HEK293T (cell line): ENCODE measurements around the gene BACH2.

Source experiments
- CTCF ChIA-PET: fragments of 350-600 bp; formaldehyde crosslinking; extraction: SDS; loops from one replicate; lab custom pipeline; 2021; ENCODE audit warnings: antibody characterized with exemption, inconsistent platforms; lab: Yijun Ruan, JAX
- POLR2A ChIA-PET: fragments of 350-600 bp; formaldehyde crosslinking; extraction: SDS; loops from one replicate; lab custom pipeline; 2020; ENCODE audit warnings: antibody characterized with exemption, inconsistent platforms; lab: Yijun Ruan, JAX
- DNase-seq: peaks from one replicate; pipeline ENCODE4 v3.0.0; 2012; ENCODE audit warnings: mixed read lengths; ENCODE audit errors: extremely low spot score
- ARNT ChIP-seq: fragments of 450-650 bp; IDR thresholded peaks from 2 replicates; pipeline ENCODE4 v1.6.1; 2017; ENCODE audit warnings: mild to moderate bottlenecking
- BHLHE40 ChIP-seq: fragments of 450-650 bp; IDR thresholded peaks from 2 replicates; pipeline ENCODE4 v1.6.1; 2016; ENCODE audit warnings: mild to moderate bottlenecking, moderate library complexity, borderline replicate concordance
- CTBP1 ChIP-seq: fragments of 450-650 bp; IDR thresholded peaks from 2 replicates; pipeline ENCODE4 v1.6.1; 2016; ENCODE audit warnings: borderline replicate concordance
- ELF4 ChIP-seq: fragments of 450-650 bp; IDR thresholded peaks from 2 replicates; pipeline ENCODE4 v1.6.1; 2017; ENCODE audit warnings: antibody characterized with exemption
- FOXA1 ChIP-seq: fragments of 450-650 bp; IDR thresholded peaks from 2 replicates; pipeline ENCODE4 v1.6.1; 2016; ENCODE audit warnings: mild to moderate bottlenecking
- FOXK2 ChIP-seq: fragments of 450-650 bp; IDR thresholded peaks from 2 replicates; pipeline ENCODE4 v1.6.1; 2016; ENCODE audit warnings: mild to moderate bottlenecking
- FOXM1 ChIP-seq: fragments of 450-650 bp; IDR thresholded peaks from 2 replicates; pipeline ENCODE4 v1.6.1; 2017; ENCODE audit warnings: mild to moderate bottlenecking, borderline replicate concordance
- HDGF ChIP-seq: fragments of 450-650 bp; IDR thresholded peaks from 2 replicates; pipeline ENCODE4 v1.6.1; 2017; ENCODE audit warnings: antibody characterized with exemption, borderline replicate concordance
- L3MBTL2 ChIP-seq: fragments of 450-650 bp; conservative IDR thresholded peaks from 2 replicates; pipeline ENCODE4 v1.6.1; 2016; ENCODE audit warnings: mild to moderate bottlenecking
- LEF1 ChIP-seq: fragments of 450-650 bp; IDR thresholded peaks from 2 replicates; pipeline ENCODE4 v1.6.1; 2017; ENCODE audit warnings: mild to moderate bottlenecking, borderline replicate concordance
- NFRKB ChIP-seq: fragments of 450-650 bp; IDR thresholded peaks from 2 replicates; pipeline ENCODE4 v1.6.1; 2016; ENCODE audit warnings: mild to moderate bottlenecking, moderate library complexity
- PKNOX1 ChIP-seq: fragments of 450-650 bp; IDR thresholded peaks from 2 replicates; pipeline ENCODE4 v1.6.1; 2016
- SP1 ChIP-seq: fragments of 450-650 bp; IDR thresholded peaks from 2 replicates; pipeline ENCODE4 v1.6.1; 2017
- SUZ12 ChIP-seq: fragments of 450-650 bp; IDR thresholded peaks from 2 replicates; pipeline ENCODE4 v1.6.1; 2016; ENCODE audit warnings: mild to moderate bottlenecking
- TARDBP ChIP-seq: fragments of 450-650 bp; IDR thresholded peaks from 2 replicates; pipeline ENCODE4 v1.6.1; 2016
- ZNF384 ChIP-seq: fragments of 450-650 bp; IDR thresholded peaks from 2 replicates; pipeline ENCODE4 v1.6.1; 2016

The BACH2 gene

GRCh38 chr6:90193359-90193758 lies 103.3 kb downstream of the BACH2 start:
- ChIA-PET CTCF (no interaction called here), POLR2A (no interaction called here)
- DNase-seq: no peak
- TF ChIP-seq FOXA1: no peak
- no peak for TF ChIP-seq SUZ12
- TF ChIP-seq PKNOX1: no peak
- TF ChIP-seq SP1: no peak
- TF ChIP-seq FOXK2: no peak
- TF ChIP-seq NFRKB: no peak
- TF ChIP-seq ELF4: no peak
- TF ChIP-seq L3MBTL2: no peak
- no peak for TF ChIP-seq CTBP1
- TF ChIP-seq TARDBP: no peak
- TF ChIP-seq FOXM1: no peak
- TF ChIP-seq ARNT: no peak
- no peak for TF ChIP-seq ZNF384
- no peak for TF ChIP-seq HDGF
- no peak for TF ChIP-seq LEF1
- TF ChIP-seq BHLHE40: no peak

- CTCF ChIA-PET: interaction anchor here (0.7 kb wide), 1 partner anchor 217 kb away, joined by 3 read pairs; no protein-coding TSS in a partner anchor
- no peak for TF ChIP-seq ZNF384
- TF ChIP-seq ELF4: no peak
- TF ChIP-seq L3MBTL2: no peak
- no peak for TF ChIP-seq TARDBP
- no peak for TF ChIP-seq ARNT
- no peak for TF ChIP-seq BHLHE40
- TF ChIP-seq SP1: no peak
- no peak for TF ChIP-seq PKNOX1
- TF ChIP-seq FOXA1: no peak
- no peak for TF ChIP-seq NFRKB
- TF ChIP-seq FOXM1: no peak
- TF ChIP-seq CTBP1: no peak
- no peak for TF ChIP-seq SUZ12
- no peak for TF ChIP-seq FOXK2
- TF ChIP-seq HDGF: no peak
- POLR2A ChIA-PET: no interaction called here
- no peak for DNase-seq
Observed at GRCh38 chr6:90192857-90193256, 103.8 kb downstream of the BACH2 start.

- ChIA-PET POLR2A (no interaction called here), CTCF (no interaction called here)
- TF ChIP-seq PKNOX1: no peak
- no peak for DNase-seq
Observed at GRCh38 chr6:90190752-90191395, 105.8 kb downstream of the BACH2 start.

DNA sequence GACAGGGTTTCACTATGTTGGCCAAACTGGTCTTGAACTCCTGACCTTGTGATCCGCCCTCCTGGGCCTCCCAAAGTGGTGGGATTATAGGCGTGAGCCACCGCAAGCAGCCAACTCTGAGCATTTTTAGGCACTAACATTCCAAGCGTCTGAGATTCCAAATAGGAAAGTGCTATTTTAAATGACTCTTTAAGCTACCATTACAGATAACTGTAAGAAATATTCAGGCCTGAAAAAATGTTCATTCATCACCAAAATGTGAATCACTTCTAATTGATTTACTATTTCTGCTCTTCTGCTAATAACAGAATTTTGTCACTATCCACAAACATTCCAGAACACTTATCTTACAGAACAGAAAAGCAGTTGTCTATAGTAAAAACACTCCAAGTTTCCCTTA lies 106.5 kb downstream of the BACH2 start:
- no peak for DNase-seq
- ChIA-PET CTCF (no interaction called here), POLR2A (no interaction called here)
- no peak for TF ChIP-seq FOXK2
- no peak for TF ChIP-seq ZNF384
- TF ChIP-seq TARDBP: no peak
- TF ChIP-seq LEF1: no peak

DNA sequence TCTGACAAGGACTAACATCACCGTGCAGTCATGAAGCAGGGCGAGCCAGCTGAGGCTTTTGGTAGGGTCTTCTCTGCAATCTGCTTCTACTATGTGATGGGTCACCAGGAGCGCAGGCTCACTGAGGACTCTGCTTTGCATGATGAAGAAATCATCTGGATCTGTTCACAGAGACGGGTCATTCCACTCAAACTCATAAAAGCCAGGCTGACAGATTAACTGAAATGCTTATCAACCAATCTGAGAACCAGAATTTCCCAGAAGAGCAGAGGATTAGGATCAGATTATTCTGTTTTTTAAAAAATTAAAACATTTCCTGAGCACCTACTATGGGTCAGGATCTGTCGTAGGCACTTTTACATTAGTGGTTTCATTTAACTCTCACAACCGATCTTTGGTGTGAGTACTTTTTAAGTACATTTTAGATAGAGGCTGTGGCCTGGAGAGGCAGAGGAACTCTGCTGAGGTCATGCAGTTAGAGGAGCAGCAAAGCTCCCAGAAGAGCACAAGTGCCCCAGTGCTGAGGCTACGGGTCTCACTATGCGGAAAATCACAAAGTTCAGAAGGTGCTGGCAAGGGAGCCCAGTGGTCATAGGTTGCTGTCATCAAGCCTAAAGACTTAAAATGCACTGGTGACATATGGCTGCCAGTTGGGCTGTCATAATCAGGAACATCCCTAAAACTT lies 109.1 kb downstream of the BACH2 start:
- TF ChIP-seq FOXK2: no peak
- TF ChIP-seq NFRKB: no peak
- no peak for TF ChIP-seq HDGF
- no peak for TF ChIP-seq ZNF384
- TF ChIP-seq BHLHE40: no peak
- TF ChIP-seq PKNOX1: peak; percentile 77
- POLR2A ChIA-PET: interaction anchor here (1.7 kb wide), 1 partner anchor 11 kb away, joined by 3 read pairs; no protein-coding TSS in a partner anchor
- DNase-seq: peak; percentile 33
- CTCF ChIA-PET: no interaction called here
